Nephron progenitor cell (in vitro differentiated cells): ENCODE measurements around the gene CYP2R1.

Experiments used
- DNase-seq: peaks from one replicate; pipeline ENCODE4 v3.0.0; 2021
- H3K27ac Mint-ChIP-seq: 2 replicates; pipeline ENCODE4 v1.8.0; 2021; ENCODE audit warnings: mild to moderate bottlenecking, moderate library complexity, mixed read lengths
- H3K27me3 Mint-ChIP-seq: 2 replicates; pipeline ENCODE4 v1.8.0; 2021; ENCODE audit warnings: mild to moderate bottlenecking, low read depth, mixed read lengths; ENCODE audit not compliant: poor library complexity
- H3K36me3 Mint-ChIP-seq: 2 replicates; pipeline ENCODE4 v1.8.0; 2021; ENCODE audit warnings: low read depth, mixed read lengths
- H3K4me1 Mint-ChIP-seq: 2 replicates; pipeline ENCODE4 v1.8.0; 2021; ENCODE audit warnings: mixed read lengths
- H3K4me3 Mint-ChIP-seq: 2 replicates; pipeline ENCODE4 v1.8.0; 2021; ENCODE audit warnings: mild to moderate bottlenecking, moderate library complexity, mixed read lengths
- H3K9me3 Mint-ChIP-seq: 2 replicates; pipeline ENCODE4 v1.8.0; 2021; ENCODE audit warnings: mild to moderate bottlenecking, moderate library complexity, mixed read lengths
- CTCF ChIP-seq: fragments of 200-600 bp; sonication (generic); IDR thresholded peaks from 2 replicates; pipeline ENCODE4 v1.5.0; 2021; ENCODE audit warnings: antibody characterized with exemption

CYP2R1 gene

GRCh38 chr11:14892036-14892556 is at the start of gene CYP2R1:
Gene CYP2R1, minus strand, starts transcription at chr11:14892231. Its CDS starts 26 bp downstream, at chr11:14892205.
- TF ChIP-seq CTCF, result no peak
- peaks cover 7% of the 10 kb centered on the region for H3K4me1 Mint-ChIP-seq
- no peak within 1 kb of the TSS for H3K27ac Mint-ChIP-seq
- peak; percentile 79 for DNase-seq
- peaks cover 26% of the 10 kb centered on the region for H3K9me3 Mint-ChIP-seq
- no peaks in the 10 kb centered on the region for H3K27me3 Mint-ChIP-seq
- H3K36me3 Mint-ChIP-seq, result peaks cover 24% of the 10 kb centered on the region
- peak within 1 kb of the TSS; percentile 89 for H3K4me3 Mint-ChIP-seq

GRCh38 chr11:14938936-14939335 is 46.9 kb upstream of the CYP2R1 start:
- no peak for TF ChIP-seq CTCF
- Mint-ChIP-seq H3K27me3 (peaks cover 11% of the 10 kb centered on the region), H3K4me3 (no peak overlapping the region), H3K27ac (no peak overlapping the region), H3K36me3 (no peaks in the 10 kb centered on the region), H3K4me1 (peaks cover 4% of the 10 kb centered on the region), H3K9me3 (peaks cover 35% of the 10 kb centered on the region)
- DNase-seq, result no peak

- Mint-ChIP-seq H3K4me3 (no peak overlapping the region), H3K4me1 (no peaks in the 10 kb centered on the region), H3K36me3 (no peaks in the 10 kb centered on the region), H3K27ac (no peak overlapping the region), H3K27me3 (peaks cover 10% of the 10 kb centered on the region), H3K9me3 (peaks cover 33% of the 10 kb centered on the region)
- DNase-seq, result no peak
- TF ChIP-seq CTCF, result no peak
These were observed 42.8 kb upstream of the CYP2R1 start for GRCh38 chr11:14934641-14935351.

GRCh38 chr11:14932447-14932846 is 40.4 kb upstream of the CYP2R1 start:
- no peak overlapping the region for H3K4me3 Mint-ChIP-seq
- DNase-seq, result no peak
- no peaks in the 10 kb centered on the region for H3K36me3 Mint-ChIP-seq
- no peak overlapping the region for H3K27ac Mint-ChIP-seq
- no peak for TF ChIP-seq CTCF
- H3K27me3 Mint-ChIP-seq, result peaks cover 9% of the 10 kb centered on the region
- H3K4me1 Mint-ChIP-seq, result no peaks in the 10 kb centered on the region
- H3K9me3 Mint-ChIP-seq, result peaks cover 20% of the 10 kb centered on the region

- Mint-ChIP-seq H3K36me3 (no peaks in the 10 kb centered on the region), H3K9me3 (peaks cover 19% of the 10 kb centered on the region), H3K27me3 (peaks cover 10% of the 10 kb centered on the region), H3K27ac (no peak overlapping the region), H3K4me3 (no peak overlapping the region), H3K4me1 (no peaks in the 10 kb centered on the region)
- no peak for TF ChIP-seq CTCF
- no peak for DNase-seq
These were observed 38.3 kb upstream of the CYP2R1 start for GRCh38 chr11:14930369-14930768.

GRCh38 chr11:14927146-14927545 is 35.1 kb upstream of the CYP2R1 start:
- no peak for DNase-seq
- Mint-ChIP-seq H3K4me1 (no peaks in the 10 kb centered on the region), H3K36me3 (no peaks in the 10 kb centered on the region), H3K9me3 (peaks cover 11% of the 10 kb centered on the region), H3K27me3 (peaks cover 14% of the 10 kb centered on the region), H3K4me3 (no peak overlapping the region), H3K27ac (no peak overlapping the region)
- TF ChIP-seq CTCF, result no peak
